HG03469 (cell line): Measurements from ENCODE around the gene HOXA11.

Experiments
- ATAC-seq: cut with Tn5 transposase; IDR thresholded peaks from one replicate; pipeline ENCODE4 v1.9.1; 2021; ENCODE audit warnings: mild to moderate bottlenecking, moderate library complexity, moderate number of reproducible peaks; ENCODE audit not compliant: unreplicated experiment

The HOXA11 gene

GRCh38 chr7:27207348-27207985 is 22.4 kb upstream of the HOXA11 start:
- ATAC-seq: no peak

DNA sequence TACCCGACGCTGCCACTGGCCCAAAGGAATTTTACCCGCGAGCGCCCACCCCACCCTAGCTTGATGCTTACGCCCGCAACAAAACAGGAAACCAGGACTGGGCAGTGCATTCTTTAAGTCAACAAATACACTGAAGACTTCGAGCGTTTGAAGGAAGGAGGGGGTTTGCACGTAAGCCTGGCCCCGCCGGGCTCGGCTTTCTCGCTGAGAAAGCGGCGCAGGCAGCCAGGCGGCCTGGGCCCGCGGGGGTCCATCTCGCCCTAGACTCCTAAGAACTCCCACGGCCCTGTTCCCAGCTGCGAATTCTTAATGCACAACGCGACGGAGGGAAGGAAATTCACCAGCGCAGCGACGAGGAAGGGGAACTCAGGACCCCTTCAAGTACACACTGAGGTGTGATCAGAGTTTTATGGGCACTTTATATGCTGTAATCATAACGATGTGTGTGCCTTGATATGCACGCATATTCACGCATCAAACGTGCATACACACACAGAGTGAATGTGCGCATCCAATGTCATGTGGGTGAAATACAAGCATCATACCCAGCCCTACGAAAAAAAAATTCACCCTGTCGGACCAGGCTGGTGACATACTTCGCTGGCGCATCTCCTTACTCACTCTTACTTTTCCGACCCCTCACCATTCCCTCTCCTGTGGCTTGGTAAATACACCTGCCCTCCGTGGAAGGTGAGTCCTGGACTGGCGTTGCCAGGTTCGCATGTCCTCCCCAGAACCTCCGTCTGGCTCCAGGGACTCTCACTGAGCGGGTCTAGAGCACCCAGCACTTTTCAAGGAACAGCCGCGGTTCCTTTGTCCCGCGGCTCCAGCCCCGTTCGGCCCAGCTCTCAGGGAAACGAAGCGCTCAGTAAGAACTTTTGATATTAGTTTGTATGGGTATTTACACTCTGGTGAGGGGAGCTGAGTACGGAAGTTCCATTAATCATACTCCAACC is 20.6 kb upstream of the HOXA11 start:
- no peak for ATAC-seq

DNA sequence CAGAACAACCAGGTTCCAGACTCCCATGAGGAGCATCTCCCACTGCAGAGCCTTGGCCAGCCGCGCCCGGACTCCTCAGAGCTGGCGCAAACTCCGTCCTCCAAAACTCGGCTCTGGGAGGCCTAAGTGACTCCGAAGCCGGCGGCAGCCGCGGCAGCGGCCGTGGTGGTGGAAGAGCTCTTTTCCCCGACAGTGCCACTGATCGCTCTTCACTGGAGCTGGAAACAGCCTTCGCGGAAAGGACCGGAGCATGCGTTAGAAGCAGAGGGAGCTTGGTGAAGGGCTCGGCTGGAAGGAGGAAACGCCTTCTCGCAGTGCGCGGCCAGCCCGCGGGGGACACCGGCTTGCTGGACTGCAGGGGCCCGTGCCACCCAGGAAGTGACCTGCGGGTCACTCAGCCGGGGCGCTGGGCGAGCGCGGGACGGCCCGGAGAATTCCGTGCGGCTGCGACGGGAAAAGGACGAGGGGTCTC is 19.9 kb upstream of the HOXA11 start:
- ATAC-seq: no peak

DNA sequence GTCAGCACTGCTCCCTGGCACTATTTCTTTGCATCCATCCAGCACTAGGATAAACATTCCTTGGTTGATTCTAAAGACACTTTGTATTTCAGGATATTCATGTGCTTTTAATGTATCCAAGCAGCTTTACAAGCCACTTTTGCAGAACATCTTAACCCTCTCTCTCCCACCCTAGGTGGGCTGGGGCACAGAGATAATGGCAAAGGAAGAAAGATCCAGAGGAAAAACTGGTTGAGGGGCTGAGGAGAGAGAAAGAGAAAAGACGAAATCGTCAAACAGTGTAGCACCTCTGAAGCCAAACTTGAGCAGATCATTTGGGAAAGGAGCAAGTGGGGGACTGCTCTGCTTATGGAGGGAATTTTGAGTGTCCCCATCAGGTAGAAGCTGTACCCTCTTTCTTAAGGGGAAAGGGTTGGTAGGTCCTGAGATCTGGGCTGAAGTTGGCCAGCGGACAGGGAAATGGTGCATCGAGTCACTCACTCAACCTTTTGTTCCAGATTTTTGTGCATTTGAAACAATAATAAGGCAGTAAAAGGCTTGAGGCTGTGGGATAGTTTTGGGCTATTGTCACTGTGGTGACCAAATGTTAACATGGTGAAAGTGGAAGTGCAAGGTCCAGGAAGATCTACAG is 19.0 kb upstream of the HOXA11 start:
- ATAC-seq: no peak

- no peak for ATAC-seq
Measured at GRCh38 chr7:27203365-27203953, 18.4 kb upstream of the HOXA11 start.

GRCh38 chr7:27202862-27203134 is 17.8 kb upstream of the HOXA11 start:
- no peak for ATAC-seq

DNA sequence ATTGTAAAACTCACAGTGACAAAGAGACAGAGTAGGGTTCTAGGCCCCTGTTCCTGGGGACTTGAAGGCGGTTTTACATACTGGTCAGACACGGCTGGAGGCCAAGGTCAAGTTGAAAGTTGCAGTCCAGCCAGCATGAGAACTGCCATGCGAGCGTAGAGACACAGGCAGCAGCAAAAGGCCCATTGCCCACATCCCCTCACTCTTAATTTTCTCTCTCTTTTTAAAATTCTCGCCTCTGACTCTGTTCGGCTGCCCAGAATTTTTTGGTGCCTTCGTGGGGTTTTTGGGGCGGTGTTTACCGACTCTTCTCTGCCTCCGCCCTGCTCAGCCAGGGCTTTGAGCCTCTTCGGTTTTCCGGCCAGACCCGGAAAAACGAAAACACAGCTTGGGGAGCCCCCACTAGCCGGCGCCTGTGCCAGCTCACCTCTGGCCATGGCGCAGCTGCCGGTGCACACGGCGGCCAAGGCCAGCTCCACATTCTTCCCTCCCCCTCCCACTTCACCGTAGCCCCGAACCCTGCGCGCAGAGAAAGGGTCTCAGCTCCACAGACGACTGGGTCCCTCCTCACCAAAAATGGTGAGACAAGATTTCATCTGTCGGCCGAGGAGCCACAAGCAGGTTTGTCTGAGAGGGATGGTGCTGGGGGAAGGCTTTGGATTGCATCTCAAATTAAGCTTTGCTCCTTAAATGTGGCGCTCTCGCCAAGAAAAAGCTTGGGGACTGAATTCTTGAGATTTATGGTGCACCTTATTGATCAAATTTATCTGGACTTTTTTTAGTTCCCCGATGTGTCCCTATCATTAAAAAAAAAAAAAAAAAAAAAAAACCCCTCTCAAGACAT is 17.2 kb upstream of the HOXA11 start:
- ATAC-seq: no peak

DNA sequence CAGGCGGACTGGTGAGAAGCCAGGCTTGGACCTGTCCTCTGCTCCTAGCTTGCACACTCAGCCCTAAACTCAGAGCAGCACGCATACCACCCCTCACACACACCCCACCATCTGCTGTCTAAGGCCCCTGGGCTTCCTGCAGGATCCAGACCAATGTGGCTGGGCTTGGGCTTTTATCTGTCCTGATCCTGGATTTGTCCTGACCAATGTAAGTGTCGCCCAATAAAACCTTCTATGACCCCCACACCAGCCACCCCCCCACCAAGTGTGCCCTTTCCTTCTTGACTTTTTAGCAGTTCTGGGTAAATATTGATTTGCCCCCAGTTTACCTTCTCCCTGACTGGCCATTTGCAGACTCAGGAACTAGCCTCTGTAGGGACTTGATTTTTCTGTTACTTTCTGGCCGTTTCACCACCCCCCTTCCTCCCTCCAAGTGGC is 16.6 kb upstream of the HOXA11 start:
- ATAC-seq: no peak

GRCh38 chr7:27200761-27201579 is 15.9 kb upstream of the HOXA11 start:
- no peak for ATAC-seq

DNA sequence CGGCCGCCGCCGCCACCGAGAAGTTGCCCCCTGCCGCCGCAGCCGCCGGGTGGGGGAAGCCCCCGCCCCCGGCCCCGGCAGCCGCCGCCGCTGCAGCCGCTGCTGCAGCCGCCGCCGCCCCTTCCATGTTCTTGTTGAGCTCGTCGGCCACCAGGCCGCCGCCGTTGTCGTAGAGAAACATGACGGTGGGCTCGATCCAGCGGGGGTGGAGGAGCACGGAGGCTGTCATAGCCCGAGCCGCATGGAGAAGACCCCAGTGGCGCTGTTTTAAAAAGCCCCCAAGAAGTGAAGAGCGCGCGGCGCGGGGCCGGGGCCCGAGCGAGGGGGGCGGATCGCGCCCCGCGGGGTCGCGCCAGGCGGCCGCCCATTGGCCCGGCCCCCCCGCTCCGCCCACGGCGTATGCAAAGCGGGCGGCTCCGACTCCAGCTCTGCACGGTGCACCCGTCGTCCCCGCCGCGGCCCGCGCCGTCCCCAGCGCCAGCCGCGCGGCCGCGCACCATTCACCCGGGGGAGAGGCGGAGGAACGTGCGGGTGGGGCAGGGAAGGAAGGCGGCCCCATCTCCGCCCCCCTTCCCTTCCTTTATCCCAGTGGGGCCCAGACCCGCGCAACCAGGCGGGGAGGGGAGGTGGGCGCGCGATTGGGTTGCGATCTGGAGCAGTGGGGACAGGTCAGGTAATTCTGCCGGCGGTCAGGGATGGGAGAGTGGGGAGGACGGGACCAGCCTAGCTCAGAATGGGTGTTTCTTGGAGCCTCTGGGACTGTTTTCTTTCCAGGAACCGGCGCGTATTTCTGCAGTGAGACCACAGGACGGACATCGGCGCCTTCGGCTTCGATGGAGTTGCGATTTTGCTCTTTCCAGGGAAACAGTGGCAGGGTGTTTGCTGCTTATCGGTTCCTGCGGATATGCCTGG is 15.1 kb upstream of the HOXA11 start, which contains the start of gene HOXA13:
Gene HOXA13, minus strand, starts transcription at position 243 of the 912 bp plus-strand sequence. Its CDS starts 14 bp downstream, at position 229.
- ATAC-seq: no peak

- ATAC-seq: no peak
Measured at GRCh38 chr7:27198871-27199801, 14.1 kb upstream of the HOXA11 start.

DNA sequence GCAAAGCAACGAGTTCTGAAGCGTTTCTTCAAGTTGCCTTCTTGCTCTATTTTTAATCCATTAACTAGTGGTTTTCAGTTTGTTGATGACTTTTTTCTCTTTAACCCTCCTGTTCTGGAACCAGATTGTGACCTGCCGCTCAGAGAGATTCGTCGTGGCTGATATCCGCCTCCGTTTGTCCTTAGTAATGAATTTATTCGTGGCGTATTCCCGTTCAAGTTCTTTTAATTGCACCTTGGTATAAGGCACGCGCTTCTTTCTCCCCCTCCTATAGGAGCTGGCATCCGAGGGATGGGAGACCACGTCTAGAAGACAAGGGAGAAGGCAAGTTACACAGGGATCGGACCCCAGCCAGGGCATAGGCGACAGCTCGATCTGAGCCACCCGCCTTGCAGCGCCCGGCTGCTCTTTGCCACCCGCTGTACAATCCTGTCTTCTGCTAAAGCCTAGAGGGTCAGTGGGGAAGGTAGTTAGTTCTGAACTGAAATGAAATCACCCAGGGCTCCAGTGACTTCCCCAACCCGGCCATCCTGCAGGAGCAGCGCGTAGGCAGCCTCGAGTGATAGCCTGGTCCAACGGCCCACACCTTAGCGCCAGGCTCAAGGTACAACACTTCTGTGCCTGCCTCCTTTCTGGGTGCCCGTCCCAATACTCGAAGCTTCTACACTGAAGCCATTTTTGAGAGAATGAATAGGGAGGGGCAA is 13.3 kb upstream of the HOXA11 start:
- no peak for ATAC-seq

- ATAC-seq: no peak
Measured at GRCh38 chr7:27197137-27198042, 12.4 kb upstream of the HOXA11 start.

- ATAC-seq: no peak
Measured at GRCh38 chr7:27196287-27196767, 11.3 kb upstream of the HOXA11 start.

DNA sequence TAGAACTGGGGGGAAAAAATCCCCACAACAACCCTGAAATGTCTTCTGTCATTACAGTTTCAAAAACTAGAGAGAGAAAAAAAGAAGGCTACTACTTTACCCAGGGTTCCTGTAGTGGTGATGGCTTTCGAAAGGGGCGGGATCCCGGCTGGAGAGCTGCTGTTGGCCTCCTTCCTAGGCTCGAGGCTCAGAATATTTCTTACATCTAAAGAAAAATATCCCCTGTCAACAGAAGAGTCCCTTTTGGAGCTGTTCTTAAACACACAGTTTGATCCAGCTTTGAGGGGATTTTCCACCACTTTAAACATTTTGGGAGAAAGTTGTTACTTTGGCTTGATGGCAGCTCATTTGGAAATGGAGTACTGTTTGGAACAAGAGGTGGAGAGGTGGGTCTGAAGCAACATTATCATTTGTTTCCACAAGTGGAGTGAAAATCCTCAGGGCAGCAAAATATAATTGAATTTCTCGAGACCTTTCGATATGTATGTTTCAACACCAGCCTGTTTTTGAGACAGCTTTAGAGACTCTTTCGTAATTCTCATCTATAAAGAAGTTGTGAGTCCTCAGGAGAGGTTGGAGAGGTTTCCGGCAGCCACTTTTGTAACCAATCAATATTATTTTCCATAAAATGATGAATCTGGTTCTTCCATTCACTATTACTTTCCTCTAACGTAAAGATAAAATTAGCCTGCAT is 9.8 kb upstream of the HOXA11 start:
- ATAC-seq: no peak
